ENCODE results near the gene WNK1. TPM values are rescaled to one million over a fixed set of nuclear protein-coding genes. Genes with fewer than 3 reads are reported as not detected.
"Not testable (repeated sequence)": the region's sequence is repeated elsewhere in the genome, so short reads cannot be mapped to it uniquely, and the experiment has no call there.

WNK1 gene
- total RNA-seq (53.6 TPM), polyA plus RNA-seq (ENCODE audit: insufficient read depth in 1 of 8, insufficient read length in 8 of 8, low replicate concordance in 1 of 8) (10 to 100 TPM; 49.5 to 83.7 (median 66.4) TPM)
- long read RNA-seq, donor 1, partial matches to known transcripts = 0 of 4 reads
- long read RNA-seq, donor 1, other reads (novel, unspliced or antisense) = 0 of 4 reads
- long read RNA-seq, donor 2, partial matches to known transcripts = 0 of 2 reads
- long read RNA-seq, donor 2, other reads (novel, unspliced or antisense) = 0 of 2 reads
- long read RNA-seq, donor 3, partial matches to known transcripts = 0 of 1 reads
- long read RNA-seq, donor 3, other reads (novel, unspliced or antisense) = 0 of 1 reads
- long read RNA-seq, donor 4, partial matches to known transcripts = 18 of 25 reads
- long read RNA-seq, donor 4, other reads (novel, unspliced or antisense) = 0 of 25 reads
- long read RNA-seq, donor 5, partial matches to known transcripts = 55 of 63 reads
- long read RNA-seq, donor 5, other reads (novel, unspliced or antisense) = 0 of 63 reads
- long read RNA-seq, donor 6, partial matches to known transcripts = 8 of 11 reads
- long read RNA-seq, donor 6, other reads (novel, unspliced or antisense) = 0 of 11 reads
- long read RNA-seq, donor 7, partial matches to known transcripts = 6 of 8 reads
- long read RNA-seq, donor 7, other reads (novel, unspliced or antisense) = 0 of 8 reads
- long read RNA-seq, donor 8, partial matches to known transcripts = 7 of 10 reads
- long read RNA-seq, donor 8, other reads (novel, unspliced or antisense) = 0 of 10 reads
- long read RNA-seq, donor 9, partial matches to known transcripts = 10 of 15 reads
- long read RNA-seq, donor 9, other reads (novel, unspliced or antisense) = 0 of 15 reads
- long read RNA-seq, donor 10, transcript WNK1-212 (2 exons, 874 nt) = major isoform, 5 of 106 reads
- long read RNA-seq, donor 10, partial matches to known transcripts = 93 of 106 reads
- long read RNA-seq, donor 10, other reads (novel, unspliced or antisense) = 0 of 106 reads
- long read RNA-seq, donor 11, partial matches to known transcripts = 0 of 7 reads
- long read RNA-seq, donor 11, other reads (novel, unspliced or antisense) = 0 of 7 reads

DNA sequence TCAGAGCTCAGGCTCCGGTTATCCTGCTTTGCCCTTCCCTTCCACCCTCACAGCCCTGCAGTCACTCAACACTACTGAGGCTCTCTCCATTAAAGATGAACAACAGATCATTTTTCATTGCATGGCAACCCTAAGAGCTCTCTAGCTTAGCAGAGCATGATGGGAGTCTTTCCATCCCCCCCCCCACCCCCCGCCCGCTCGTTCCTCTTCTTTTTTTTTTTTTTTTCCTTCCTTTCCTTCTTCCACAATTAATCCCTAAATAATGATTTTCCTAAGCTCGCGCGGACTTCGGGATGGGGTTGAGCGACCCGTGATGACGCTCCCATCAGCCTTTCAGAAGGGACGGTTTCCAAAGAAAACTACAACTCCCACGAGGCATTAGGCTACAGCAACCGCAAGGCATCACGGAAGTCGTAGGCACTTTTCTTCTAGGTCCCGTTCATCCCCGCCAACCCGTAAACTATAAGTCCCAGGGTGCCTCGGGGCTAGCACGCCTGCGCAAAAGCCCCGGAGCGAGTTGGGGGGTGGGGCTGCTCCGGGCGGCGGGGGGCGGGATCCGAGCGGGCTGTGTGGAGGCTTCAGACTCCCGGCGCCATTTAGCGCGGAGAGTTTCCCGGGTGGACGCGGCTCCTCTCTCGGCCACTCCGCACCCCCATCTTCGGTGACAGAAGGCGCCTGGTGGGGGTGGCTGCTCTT is at the start of gene WNK1:
TSS of gene WNK1 (plus strand) at position 581 of the 696 bp plus-strand sequence. CDS start 987 bp downstream, outside the sequence.
- H3K27ac ChIP-seq (ENCODE audit: low read length) = peak within 1 kb of the TSS; percentile 99
- WGBS (ENCODE audit: insufficient coverage) = 0% methylated on average over 10 of the region's 41 CpGs
- H3K9me3 ChIP-seq (replicated peaks; ENCODE audit: control insufficient read depth, low read depth, low read length) = no peaks in the 10 kb centered on the region
- H3K27me3 ChIP-seq (ENCODE audit: control insufficient read depth, insufficient read depth, low read length) = no peaks in the 10 kb centered on the region
- H3K36me3 ChIP-seq (ENCODE audit: control insufficient read depth, insufficient read depth, low read length) = no peaks in the 10 kb centered on the region
- peaks cover 9% of the 10 kb centered on the region for H3K4me1 ChIP-seq (ENCODE audit: control insufficient read depth, insufficient read depth, low read length)
- DNase-seq = peak; percentile 100
- H3K4me3 ChIP-seq (ENCODE audit: low read length) = peak within 1 kb of the TSS; percentile 89

DNA sequence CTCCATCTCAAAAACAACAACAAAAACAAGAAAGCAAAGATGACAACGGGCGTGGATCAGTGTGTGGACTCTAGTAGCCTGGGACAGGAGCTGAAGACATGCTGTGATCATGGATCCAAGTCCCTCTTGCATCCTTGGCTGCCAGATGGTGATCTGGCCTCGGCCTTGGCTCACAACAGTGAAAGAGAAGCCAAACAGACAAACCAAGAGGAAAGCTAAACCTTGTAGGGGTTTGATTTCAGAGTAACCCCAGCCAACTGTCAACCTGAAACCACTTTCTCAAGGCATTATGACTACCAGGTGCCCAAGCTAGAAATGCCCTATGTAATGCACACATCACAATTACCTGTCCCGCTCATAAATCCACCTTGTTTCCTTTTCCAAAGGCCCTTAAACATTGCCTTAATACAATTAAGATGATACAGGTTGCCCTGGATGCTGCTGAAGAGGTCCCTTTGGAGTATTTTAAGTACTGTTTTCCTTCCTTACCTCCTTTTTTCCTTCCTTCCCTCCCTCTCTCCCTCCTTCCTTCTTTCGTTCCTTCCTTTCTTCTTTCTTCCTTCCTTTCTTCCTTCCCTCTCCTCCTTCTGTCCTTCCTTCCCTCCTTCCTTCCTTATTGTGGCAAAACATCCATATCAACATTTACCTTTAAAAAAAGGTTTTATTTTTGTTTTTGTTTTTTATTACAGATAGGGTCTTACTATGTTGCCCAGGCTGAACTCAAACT is 47.7 kb upstream of the WNK1 start:
- WGBS (ENCODE audit: insufficient coverage) = 55% methylated on average over 4 of the region's 5 CpGs
- Histone ChIP-seq H3K27me3 (ENCODE audit: control insufficient read depth, insufficient read depth, low read length) (no peaks in the 10 kb centered on the region), H3K27ac (ENCODE audit: low read length) (no peak overlapping the region), H3K4me3 (ENCODE audit: low read length) (no peak overlapping the region), H3K9me3 (replicated peaks; ENCODE audit: control insufficient read depth, low read depth, low read length) (no peaks in the 10 kb centered on the region), H3K36me3 (ENCODE audit: control insufficient read depth, insufficient read depth, low read length) (no peaks in the 10 kb centered on the region), H3K4me1 (ENCODE audit: control insufficient read depth, insufficient read depth, low read length) (peaks cover 5% of the 10 kb centered on the region)
- DNase-seq = no peak

DNA sequence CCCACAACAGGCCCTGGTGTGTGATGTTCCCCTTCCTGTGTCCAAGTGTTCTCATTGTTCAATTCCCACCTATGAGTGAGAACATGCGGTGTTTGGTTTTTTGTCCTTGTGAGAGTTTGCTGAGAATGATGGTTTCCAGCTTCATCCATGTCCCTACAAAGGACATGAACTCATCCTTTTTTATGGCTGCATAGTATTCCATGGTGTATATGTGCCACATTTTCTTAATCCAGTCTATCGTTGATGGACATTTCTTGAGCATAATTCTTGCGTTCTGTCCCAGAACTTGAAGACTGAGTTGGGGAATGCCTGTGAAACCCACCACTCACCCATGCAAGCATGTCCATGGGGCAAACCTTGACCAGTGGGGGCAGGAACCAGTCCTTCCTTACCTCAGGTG is 44.3 kb upstream of the WNK1 start:
- not testable (repeated sequence) for H3K27me3 ChIP-seq (ENCODE audit: control insufficient read depth, insufficient read depth, low read length); H3K27ac ChIP-seq (ENCODE audit: low read length); H3K4me3 ChIP-seq (ENCODE audit: low read length); H3K9me3 ChIP-seq (replicated peaks; ENCODE audit: control insufficient read depth, low read depth, low read length); H3K4me1 ChIP-seq (ENCODE audit: control insufficient read depth, insufficient read depth, low read length); DNase-seq; H3K36me3 ChIP-seq (ENCODE audit: control insufficient read depth, insufficient read depth, low read length)
- WGBS (ENCODE audit: insufficient coverage) = no CpG with 5 or more reads among the region's 3 CpGs

DNA sequence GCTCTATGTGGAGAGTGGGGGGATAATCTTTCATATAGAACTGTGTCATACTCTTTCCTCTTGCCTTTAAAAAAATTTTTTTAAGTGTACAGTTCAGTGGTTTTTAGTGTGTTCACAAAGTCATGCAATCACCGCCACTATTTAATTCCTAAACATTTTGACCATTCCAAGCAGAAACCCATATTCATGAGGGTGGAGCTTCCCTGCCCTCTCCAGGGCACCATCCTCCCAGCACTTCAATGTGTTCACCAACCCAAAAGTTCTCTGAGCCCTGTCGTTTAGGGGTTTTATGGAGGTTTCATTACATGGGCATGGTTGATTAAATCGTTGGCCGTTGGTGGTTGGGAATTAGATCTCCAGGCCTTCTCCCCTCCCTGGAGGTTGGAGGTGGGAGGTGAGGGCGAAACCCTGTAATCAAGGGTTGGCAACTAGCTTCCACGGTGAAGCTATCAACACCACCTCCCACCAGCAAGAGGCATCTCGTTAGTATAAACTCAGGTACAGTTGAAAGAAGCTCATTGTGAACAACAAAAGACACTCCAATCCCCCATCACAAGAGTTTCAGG is 42.8 kb upstream of the WNK1 start:
- Histone ChIP-seq H3K9me3 (replicated peaks; ENCODE audit: control insufficient read depth, low read depth, low read length) (no peaks in the 10 kb centered on the region), H3K4me3 (ENCODE audit: low read length) (no peak overlapping the region)
- 60% methylated on average over 1 of the region's 7 CpGs for WGBS (ENCODE audit: insufficient coverage)

DNA sequence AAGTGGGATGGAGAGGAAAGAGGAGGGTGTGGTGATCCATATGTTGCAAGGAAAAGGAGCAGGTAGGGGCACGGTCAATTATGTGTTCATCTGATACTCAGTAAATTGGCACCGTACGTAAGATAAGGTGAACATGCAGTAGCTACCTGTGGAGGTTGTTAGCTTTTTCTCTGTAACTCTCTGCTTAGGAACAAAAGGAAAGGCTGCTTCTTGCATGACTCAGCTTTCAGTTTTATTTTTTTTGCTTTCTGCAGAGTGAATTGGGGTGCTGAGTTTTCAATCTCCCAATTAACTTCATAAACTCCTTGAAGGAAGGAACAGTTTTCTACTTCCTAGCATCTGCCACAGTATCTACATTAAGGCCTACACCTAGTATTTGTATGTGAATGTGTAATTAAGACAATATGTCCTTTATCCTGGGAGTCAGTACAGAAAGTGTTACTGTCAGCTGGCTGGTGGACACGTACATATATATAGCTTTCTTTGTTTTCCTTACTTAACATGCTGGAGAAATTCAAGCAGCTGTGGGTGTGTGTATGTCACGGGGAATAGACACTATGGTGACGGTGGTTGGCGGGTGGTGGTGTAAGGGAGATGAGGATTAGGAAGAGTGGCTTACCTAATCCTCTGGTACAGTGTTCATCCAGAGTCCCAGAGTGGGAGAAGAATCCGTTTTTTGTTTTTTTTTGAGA is 40.1 kb upstream of the WNK1 start:
- 31% methylated on average over 4 of the region's 8 CpGs for WGBS (ENCODE audit: insufficient coverage)
- DNase-seq = peak; percentile 72

More for the DNA sequence above, 42.8 kb upstream of the WNK1 start:
- Histone ChIP-seq H3K4me1 (ENCODE audit: control insufficient read depth, insufficient read depth, low read length) (peaks cover 11% of the 10 kb centered on the region), H3K27me3 (ENCODE audit: control insufficient read depth, insufficient read depth, low read length) (no peaks in the 10 kb centered on the region), H3K27ac (ENCODE audit: low read length) (no peak overlapping the region), H3K36me3 (ENCODE audit: control insufficient read depth, insufficient read depth, low read length) (no peaks in the 10 kb centered on the region)
- DNase-seq = no peak

DNA sequence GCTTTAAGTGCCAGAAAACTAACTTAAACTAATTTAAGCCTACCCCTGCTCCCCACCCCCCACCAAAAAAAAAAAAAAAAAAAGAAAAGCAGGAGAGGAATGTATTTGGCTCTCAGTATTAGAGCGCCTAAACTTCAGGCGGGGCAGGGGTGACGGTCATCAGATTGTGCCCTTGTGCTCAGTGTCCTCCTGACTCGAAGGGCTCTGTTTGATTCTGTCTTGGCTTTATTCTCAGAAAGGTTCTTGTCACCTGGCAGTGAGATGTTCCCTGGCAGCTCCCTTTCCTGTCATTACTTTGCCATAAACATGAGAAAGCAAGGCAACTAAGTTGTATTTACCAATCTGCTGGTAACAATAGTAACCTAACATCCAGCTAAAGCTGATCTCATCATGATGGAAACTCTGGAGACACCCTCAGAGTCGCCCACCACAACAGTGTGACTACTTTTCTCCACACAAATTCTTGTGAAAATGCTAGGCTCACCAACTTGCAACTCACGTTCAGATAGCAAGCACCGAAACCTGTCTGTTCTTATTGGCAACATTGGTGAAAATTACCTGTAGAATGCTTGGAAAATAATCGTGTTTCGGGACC is 39.0 kb upstream of the WNK1 start:
- Histone ChIP-seq H3K4me1 (ENCODE audit: control insufficient read depth, insufficient read depth, low read length) (peaks cover 17% of the 10 kb centered on the region), H3K4me3 (ENCODE audit: low read length) (no peak overlapping the region), H3K27me3 (ENCODE audit: control insufficient read depth, insufficient read depth, low read length) (no peaks in the 10 kb centered on the region), H3K27ac (ENCODE audit: low read length) (peak overlapping the region; percentile 38), H3K36me3 (ENCODE audit: control insufficient read depth, insufficient read depth, low read length) (no peaks in the 10 kb centered on the region), H3K9me3 (replicated peaks; ENCODE audit: control insufficient read depth, low read depth, low read length) (no peaks in the 10 kb centered on the region)
- WGBS (ENCODE audit: insufficient coverage) = 91% methylated on average over 4 of the region's 9 CpGs
- no peak for DNase-seq

More for the DNA sequence above, 40.1 kb upstream of the WNK1 start:
- Histone ChIP-seq H3K27me3 (ENCODE audit: control insufficient read depth, insufficient read depth, low read length) (no peaks in the 10 kb centered on the region), H3K9me3 (replicated peaks; ENCODE audit: control insufficient read depth, low read depth, low read length) (no peaks in the 10 kb centered on the region), H3K36me3 (ENCODE audit: control insufficient read depth, insufficient read depth, low read length) (no peaks in the 10 kb centered on the region), H3K4me3 (ENCODE audit: low read length) (no peak overlapping the region), H3K4me1 (ENCODE audit: control insufficient read depth, insufficient read depth, low read length) (peaks cover 15% of the 10 kb centered on the region), H3K27ac (ENCODE audit: low read length) (peak overlapping the region; percentile 38)

DNA sequence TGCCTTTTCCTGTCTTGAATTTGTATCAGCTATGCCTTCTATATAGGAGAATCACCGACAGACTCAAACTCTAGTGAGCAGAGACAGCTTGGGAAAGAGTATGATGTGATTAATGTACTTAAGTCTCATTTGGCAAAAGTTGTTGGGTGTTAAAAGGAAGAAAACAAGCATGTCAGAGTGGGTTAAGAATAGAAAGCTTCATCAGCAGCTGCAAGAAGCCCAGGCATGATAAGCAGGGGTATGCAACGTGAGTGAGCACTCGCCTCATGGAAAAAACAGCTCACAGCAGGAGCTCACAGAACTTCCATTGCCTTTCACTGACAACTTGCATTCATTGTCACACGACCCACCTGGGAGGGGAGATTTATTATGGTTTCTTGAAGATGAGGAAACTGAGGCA is 35.9 kb upstream of the WNK1 start:
- Histone ChIP-seq H3K36me3 (ENCODE audit: control insufficient read depth, insufficient read depth, low read length) (no peaks in the 10 kb centered on the region), H3K4me3 (ENCODE audit: low read length) (no peak overlapping the region), H3K4me1 (ENCODE audit: control insufficient read depth, insufficient read depth, low read length) (peaks cover 27% of the 10 kb centered on the region), H3K27ac (ENCODE audit: low read length) (peak overlapping the region; percentile 90), H3K27me3 (ENCODE audit: control insufficient read depth, insufficient read depth, low read length) (no peaks in the 10 kb centered on the region), H3K9me3 (replicated peaks; ENCODE audit: control insufficient read depth, low read depth, low read length) (no peaks in the 10 kb centered on the region)
- 40% methylated on average over 2 of the region's 4 CpGs for WGBS (ENCODE audit: insufficient coverage)
- peak; percentile 80 for DNase-seq

DNA sequence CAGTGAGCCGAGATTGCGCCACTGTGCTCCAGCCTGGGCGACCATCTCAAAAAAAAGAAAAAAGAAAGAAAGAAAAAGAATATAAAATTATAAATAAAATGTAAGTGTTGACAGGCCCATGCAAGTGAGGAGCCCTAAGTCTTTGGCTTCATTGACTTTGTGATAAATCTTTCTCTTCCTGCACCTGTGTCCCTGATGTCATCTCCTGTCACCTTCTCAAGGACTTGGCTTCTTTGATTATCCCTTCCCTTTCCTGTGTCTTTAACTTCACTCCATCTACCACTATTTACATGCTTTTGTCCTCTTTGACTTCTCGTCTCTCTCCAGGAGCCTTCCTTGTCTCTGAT is 33.6 kb upstream of the WNK1 start:
- H3K9me3 ChIP-seq (replicated peaks; ENCODE audit: control insufficient read depth, low read depth, low read length) = no peaks in the 10 kb centered on the region
- peak; percentile 37 for DNase-seq
- no peaks in the 10 kb centered on the region for H3K36me3 ChIP-seq (ENCODE audit: control insufficient read depth, insufficient read depth, low read length)
- H3K27ac ChIP-seq (ENCODE audit: low read length) = peak overlapping the region; percentile 87
- 75% methylated on average over 1 of the region's 4 CpGs for WGBS (ENCODE audit: insufficient coverage)
- no peaks in the 10 kb centered on the region for H3K27me3 ChIP-seq (ENCODE audit: control insufficient read depth, insufficient read depth, low read length)
- H3K4me3 ChIP-seq (ENCODE audit: low read length) = no peak overlapping the region
- peaks cover 26% of the 10 kb centered on the region for H3K4me1 ChIP-seq (ENCODE audit: control insufficient read depth, insufficient read depth, low read length)

All from muscle of leg (tissue), 16 donors.